GM12892 (cell line): ENCODE measurements around the gene SIT1.

ENCODE experiments used
- POLR2A ChIP-seq: IDR thresholded peaks from 2 replicates; pipeline ENCODE4 v1.6.1; 2011; ENCODE audit warnings: low read depth, low read length, control low read depth
- POLR2AphosphoS5 ChIP-seq: IDR thresholded peaks from 2 replicates; pipeline ENCODE4 v1.6.1; 2011; ENCODE audit warnings: low read depth, low read length, control low read depth
- TAF1 ChIP-seq: IDR thresholded peaks from 2 replicates; pipeline ENCODE4 v1.6.1; 2011; ENCODE audit warnings: low read depth, mild to moderate bottlenecking, control low read depth, low read length, borderline replicate concordance

DNA sequence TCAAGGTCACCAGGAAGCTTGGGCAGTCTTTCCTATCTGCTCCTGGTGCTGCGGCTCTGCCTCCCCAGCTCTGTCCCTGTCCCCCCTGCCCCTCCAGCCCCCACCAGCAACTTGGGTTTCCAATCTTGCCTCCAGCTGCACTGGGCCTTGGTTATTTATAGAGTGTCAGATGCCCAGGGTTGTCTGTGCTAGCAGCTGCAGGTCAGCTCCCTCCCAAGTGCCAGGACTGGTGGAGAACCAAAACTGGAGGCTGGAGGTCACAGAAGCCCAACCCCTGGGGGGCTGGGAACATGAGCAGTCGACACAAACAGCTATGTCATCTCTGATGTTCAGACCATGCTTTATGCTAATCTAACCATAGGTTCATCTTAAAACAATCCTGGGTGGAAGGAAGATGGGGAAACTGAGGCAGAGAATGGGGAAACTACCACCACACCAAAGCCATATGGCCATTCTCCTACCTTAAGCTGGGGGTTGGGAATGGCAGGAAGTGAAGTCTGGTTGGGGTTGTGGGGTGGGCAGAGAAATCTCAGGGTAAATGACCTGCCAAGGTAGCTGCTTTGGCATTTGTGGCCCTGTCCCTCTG lies 37.3 kb upstream of the SIT1 start:
- TF ChIP-seq TAF1 (no peak), POLR2AphosphoS5 (no peak), POLR2A (no peak)
